ENCODE measurements around the gene P3H2. TPM values are rescaled to one million over a fixed set of nuclear protein-coding genes. Genes with fewer than 3 reads are reported as not detected.

Gene P3H2
- total RNA-seq, 1 experiment from 2014 or later, result 82.2 TPM

DNA sequence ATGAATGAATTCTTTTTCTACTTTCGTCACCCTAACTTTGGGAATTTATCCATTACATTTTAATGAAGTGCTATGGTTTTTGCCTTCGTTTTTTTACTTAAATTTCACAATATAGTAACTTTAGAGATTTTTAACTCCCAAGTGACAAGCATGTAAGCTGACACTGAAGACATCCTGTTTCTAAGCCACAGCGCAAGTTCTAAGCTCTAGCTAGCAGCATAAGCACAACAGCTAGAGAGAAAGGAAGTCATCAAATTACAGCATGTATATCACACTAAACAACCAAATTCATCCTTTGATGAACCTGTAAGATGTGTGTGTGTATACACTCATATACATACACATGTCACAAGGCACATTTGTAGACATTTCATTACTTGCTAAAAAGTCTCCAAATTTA, 119.3 kb downstream of the P3H2 start:
- Histone ChIP-seq H3K36me3 (ENCODE audit: control insufficient read depth, insufficient read depth, low read length) (no peaks in the 10 kb centered on the region), H3K4me3 (ENCODE audit: low read depth in 2 of 2, low read length in 2 of 2) (no peak overlapping the region), H3K27me3 (ENCODE audit: control insufficient read depth, insufficient read depth, low read length) (no peaks in the 10 kb centered on the region), H3K9me3 (ENCODE audit: control insufficient read depth, insufficient read depth, low read depth, low read length) (no peaks in the 10 kb centered on the region), H3K4me1 (ENCODE audit: control insufficient read depth, insufficient read depth, low read length) (peaks cover 46% of the 10 kb centered on the region), H3K27ac (ENCODE audit: low read length) (peak overlapping the region; percentile 74; the same call in 1 of the 2 replicates)
- no peak for DNase-seq (ENCODE audit: low read depth, low spot score)
- TF ChIP-seq, protein P1, sequence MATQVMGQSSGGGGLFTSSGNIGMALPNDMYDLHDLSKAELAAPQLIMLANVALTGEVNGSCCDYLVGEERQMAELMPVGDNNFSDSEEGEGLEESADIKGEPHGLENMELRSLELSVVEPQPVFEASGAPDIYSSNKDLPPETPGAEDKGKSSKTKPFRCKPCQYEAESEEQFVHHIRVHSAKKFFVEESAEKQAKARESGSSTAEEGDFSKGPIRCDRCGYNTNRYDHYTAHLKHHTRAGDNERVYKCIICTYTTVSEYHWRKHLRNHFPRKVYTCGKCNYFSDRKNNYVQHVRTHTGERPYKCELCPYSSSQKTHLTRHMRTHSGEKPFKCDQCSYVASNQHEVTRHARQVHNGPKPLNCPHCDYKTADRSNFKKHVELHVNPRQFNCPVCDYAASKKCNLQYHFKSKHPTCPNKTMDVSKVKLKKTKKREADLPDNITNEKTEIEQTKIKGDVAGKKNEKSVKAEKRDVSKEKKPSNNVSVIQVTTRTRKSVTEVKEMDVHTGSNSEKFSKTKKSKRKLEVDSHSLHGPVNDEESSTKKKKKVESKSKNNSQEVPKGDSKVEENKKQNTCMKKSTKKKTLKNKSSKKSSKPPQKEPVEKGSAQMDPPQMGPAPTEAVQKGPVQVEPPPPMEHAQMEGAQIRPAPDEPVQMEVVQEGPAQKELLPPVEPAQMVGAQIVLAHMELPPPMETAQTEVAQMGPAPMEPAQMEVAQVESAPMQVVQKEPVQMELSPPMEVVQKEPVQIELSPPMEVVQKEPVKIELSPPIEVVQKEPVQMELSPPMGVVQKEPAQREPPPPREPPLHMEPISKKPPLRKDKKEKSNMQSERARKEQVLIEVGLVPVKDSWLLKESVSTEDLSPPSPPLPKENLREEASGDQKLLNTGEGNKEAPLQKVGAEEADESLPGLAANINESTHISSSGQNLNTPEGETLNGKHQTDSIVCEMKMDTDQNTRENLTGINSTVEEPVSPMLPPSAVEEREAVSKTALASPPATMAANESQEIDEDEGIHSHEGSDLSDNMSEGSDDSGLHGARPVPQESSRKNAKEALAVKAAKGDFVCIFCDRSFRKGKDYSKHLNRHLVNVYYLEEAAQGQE (IDR thresholded peaks at IDR 0.05; ENCODE audit: insufficient read depth in 1 of 2, low read depth in 2 of 2, low read length in 1 of 2), result no peak
- TF ChIP-seq POLR2AphosphoS5 (IDR thresholded peaks at IDR 0.05; ENCODE audit: low read depth, low read length), result no peak
- no peak for TF ChIP-seq TCF7L2 (IDR thresholded peaks at IDR 0.05; ENCODE audit: low read depth, low read length)
- no peak for TF ChIP-seq SIN3A (IDR thresholded peaks at IDR 0.05; ENCODE audit: borderline replicate concordance, insufficient read depth, low read depth, low read length)
- TF ChIP-seq, protein P2, sequence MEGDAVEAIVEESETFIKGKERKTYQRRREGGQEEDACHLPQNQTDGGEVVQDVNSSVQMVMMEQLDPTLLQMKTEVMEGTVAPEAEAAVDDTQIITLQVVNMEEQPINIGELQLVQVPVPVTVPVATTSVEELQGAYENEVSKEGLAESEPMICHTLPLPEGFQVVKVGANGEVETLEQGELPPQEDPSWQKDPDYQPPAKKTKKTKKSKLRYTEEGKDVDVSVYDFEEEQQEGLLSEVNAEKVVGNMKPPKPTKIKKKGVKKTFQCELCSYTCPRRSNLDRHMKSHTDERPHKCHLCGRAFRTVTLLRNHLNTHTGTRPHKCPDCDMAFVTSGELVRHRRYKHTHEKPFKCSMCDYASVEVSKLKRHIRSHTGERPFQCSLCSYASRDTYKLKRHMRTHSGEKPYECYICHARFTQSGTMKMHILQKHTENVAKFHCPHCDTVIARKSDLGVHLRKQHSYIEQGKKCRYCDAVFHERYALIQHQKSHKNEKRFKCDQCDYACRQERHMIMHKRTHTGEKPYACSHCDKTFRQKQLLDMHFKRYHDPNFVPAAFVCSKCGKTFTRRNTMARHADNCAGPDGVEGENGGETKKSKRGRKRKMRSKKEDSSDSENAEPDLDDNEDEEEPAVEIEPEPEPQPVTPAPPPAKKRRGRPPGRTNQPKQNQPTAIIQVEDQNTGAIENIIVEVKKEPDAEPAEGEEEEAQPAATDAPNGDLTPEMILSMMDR (IDR thresholded peaks at IDR 0.05), result no peak
- intact Hi-C loops (cut with micrococcal nuclease; ENCODE audit: unreplicated experiment), result no loop called here
- CTCF ChIA-PET, result no interaction called here
- in situ Hi-C loops (cut with HindIII; ENCODE audit: low pct_unique_long_range_greater_than_20kb, low sequenced_read_pairs), result no loop called here
- ATAC-seq, result no peak
- no TSS peak for BruUV-seq (replicated peaks)
- POLR2A ChIA-PET, result no interaction called here

GRCh38 chr3:190000861-190001196, 119.9 kb downstream of the P3H2 start:
- peaks cover 41% of the 10 kb centered on the region for H3K4me1 ChIP-seq (ENCODE audit: control insufficient read depth, insufficient read depth, low read length)
- BruUV-seq (replicated peaks), result no TSS peak
- ATAC-seq (no peak), DNase-seq (ENCODE audit: low read depth, low spot score) (no peak)
- no peaks in the 10 kb centered on the region for H3K27me3 ChIP-seq (ENCODE audit: control insufficient read depth, insufficient read depth, low read length)
- in situ Hi-C loops (cut with HindIII; ENCODE audit: low pct_unique_long_range_greater_than_20kb, low sequenced_read_pairs), result no loop called here
- TF ChIP-seq SIN3A (IDR thresholded peaks at IDR 0.05; ENCODE audit: borderline replicate concordance, insufficient read depth, low read depth, low read length) (no peak), POLR2AphosphoS5 (IDR thresholded peaks at IDR 0.05; ENCODE audit: low read depth, low read length) (no peak), TCF7L2 (IDR thresholded peaks at IDR 0.05; ENCODE audit: low read depth, low read length) (no peak)
- TF ChIP-seq, protein P1 (IDR thresholded peaks at IDR 0.05; ENCODE audit: insufficient read depth in 1 of 2, low read depth in 2 of 2, low read length in 1 of 2), result no peak
- TF ChIP-seq, protein P2 (IDR thresholded peaks at IDR 0.05), result no peak; the same call in 1 of the 2 replicates
- CTCF ChIA-PET, result no interaction called here
- H3K27ac ChIP-seq (ENCODE audit: low read length), result peak overlapping the region; percentile 74; the same call in 1 of the 2 replicates
- POLR2A ChIA-PET, result no interaction called here
- no peaks in the 10 kb centered on the region for H3K36me3 ChIP-seq (ENCODE audit: control insufficient read depth, insufficient read depth, low read length)
- H3K4me3 ChIP-seq (ENCODE audit: low read depth in 2 of 2, low read length in 2 of 2), result no peak overlapping the region
- no peaks in the 10 kb centered on the region for H3K9me3 ChIP-seq (ENCODE audit: control insufficient read depth, insufficient read depth, low read depth, low read length)
- intact Hi-C loops (cut with micrococcal nuclease; ENCODE audit: unreplicated experiment), result no loop called here

Measured in Panc1 (cell line).